Gastrocnemius medialis (tissue), 4 donors: ENCODE results near the gene PIGZ. TPM values are rescaled to one million over a fixed set of nuclear protein-coding genes. Genes with fewer than 3 reads are reported as not detected.

Experiments used
- ATAC-seq, 2 donors: fragments of 150-250 bp; one replicate each; pipeline ENCODE4 v1.9.1; 2016
- DNase-seq, 2 donors: peaks; one replicate each; pipeline ENCODE4 v3.0.0-alpha.2; 2019
- H3K27ac ChIP-seq, 4 donors: fragments of 200-600 bp; sonication (generic); 1 replicate in 1 of 4; 2 replicates in 3 of 4; pipeline ENCODE4 v1.5.1; 2016 to 2018; ENCODE audit warnings: mild to moderate bottlenecking in 2 of 4, moderate library complexity in 1 of 4
- H3K27me3 ChIP-seq, 3 donors: fragments of 200-600 bp; sonication (generic) in 2 of 3; 1 replicate in 1 of 3; 2 replicates in 2 of 3; pipeline versions ENCODE4 v1.5.1 to v1.6.0; 2016 to 2019; ENCODE audit warnings: mild to moderate bottlenecking in 1 of 3, moderate library complexity in 1 of 3
- H3K36me3 ChIP-seq, 2 donors: fragments of 200-600 bp; sonication (generic) in 1 of 2; one replicate each; pipeline ENCODE4 v1.5.1; 2017 to 2018
- H3K4me1 ChIP-seq, 2 donors: fragments of 200-600 bp; sonication (generic) in 1 of 2; one replicate each; pipeline ENCODE4 v1.5.1; 2016 to 2017; ENCODE audit warnings: mild to moderate bottlenecking in 2 of 2
- H3K4me3 ChIP-seq, 4 donors: fragments of 200-600 bp; sonication (generic) in 3 of 4; 1 replicate in 1 of 4; 2 replicates in 3 of 4; pipeline ENCODE4 v1.5.1; 2016 to 2019; ENCODE audit warnings: mild to moderate bottlenecking in 2 of 4
- H3K9me3 ChIP-seq, 3 donors: fragments of 200-600 bp; sonication (generic) in 2 of 3; 1 replicate in 1 of 3; 2 replicates in 2 of 3; pipeline ENCODE4 v1.5.1; 2016 to 2019
- POLR2A ChIP-seq, 2 donors: fragments of 450-650 bp; IDR thresholded peaks; one replicate each; pipeline ENCODE4 v1.6.1; 2017; ENCODE audit warnings: antibody characterized with exemption in 2 of 2, mild to moderate bottlenecking in 2 of 2, moderate library complexity in 2 of 2
- in situ Hi-C, 4 donors: fragments of 200-750 bp; cut with MboI; loops; one replicate each; pipeline versions ENCODE4 v1.15.0 to v1.8.0; 2017; ENCODE audit warnings: low sequenced_read_pairs in 4 of 4
- intact Hi-C: fragments of 100-400 bp; cut with DNase I; formaldehyde crosslinking; loops from one replicate; pipeline ENCODE4 v1.15.1; 2023; ENCODE audit warnings: low total_unique reads
- total RNA-seq, 4 donors: library from RNA; depleted of rRNA; stranded (reverse); fragments of >200 nt; gene quantifications; one replicate each; pipeline versions ENCODE4 v1.1.0 to v1.2.3, GENCODE V29; 2016
- TF ChIP-seq, protein P1 (sequence below), 5 experiments: fragments of 450-650 bp in 3 of 5; fragments of 200-600 bp in 2 of 5; sonication (generic) in 2 of 5; IDR thresholded peaks in 4 of 5; conservative IDR thresholded peaks in 1 of 5; 1 replicate in 4 of 5; 2 replicates in 1 of 5; pipeline ENCODE4 v1.5.1; 2016 to 2019; ENCODE audit warnings: antibody characterized with exemption in 5 of 5, mild to moderate bottlenecking in 3 of 5, moderate library complexity in 3 of 5

Gene PIGZ
- total RNA-seq, 4 donors from 2014 or later, result 2.3 to 7.5 (median 5.1) TPM

DNA sequence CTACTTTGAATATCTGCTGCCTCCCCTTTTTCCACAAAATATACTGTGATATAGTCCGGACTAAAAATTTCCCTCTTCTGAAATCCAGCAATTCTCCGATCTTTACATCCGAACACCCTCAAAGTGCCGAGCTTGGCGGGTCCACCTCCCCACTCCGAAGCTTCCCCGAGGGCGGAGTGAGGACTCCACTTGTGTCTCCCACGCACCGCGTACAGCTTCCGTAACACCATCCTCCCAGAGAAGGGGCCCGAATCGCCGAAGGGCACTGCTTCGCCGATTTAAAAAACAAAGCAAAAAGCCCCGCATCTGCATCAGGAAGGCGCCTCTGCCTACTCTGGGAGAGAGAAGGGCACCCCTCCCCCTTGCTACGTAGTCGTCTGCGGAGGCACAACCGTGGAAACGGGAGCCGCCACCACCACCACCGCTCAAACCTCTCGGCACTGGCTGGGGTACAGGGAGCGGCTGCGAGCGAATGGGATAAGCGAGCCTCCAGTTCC, 26.9 kb downstream of the PIGZ start:
- in situ Hi-C loops, result loop anchor here in 1 of 4 donors (10.0 to 25.0 kb wide), 2 partner anchors 207 to 379 kb away; partner anchors contain the start of genes FBXO45, PAK2 and WDR53

DNA sequence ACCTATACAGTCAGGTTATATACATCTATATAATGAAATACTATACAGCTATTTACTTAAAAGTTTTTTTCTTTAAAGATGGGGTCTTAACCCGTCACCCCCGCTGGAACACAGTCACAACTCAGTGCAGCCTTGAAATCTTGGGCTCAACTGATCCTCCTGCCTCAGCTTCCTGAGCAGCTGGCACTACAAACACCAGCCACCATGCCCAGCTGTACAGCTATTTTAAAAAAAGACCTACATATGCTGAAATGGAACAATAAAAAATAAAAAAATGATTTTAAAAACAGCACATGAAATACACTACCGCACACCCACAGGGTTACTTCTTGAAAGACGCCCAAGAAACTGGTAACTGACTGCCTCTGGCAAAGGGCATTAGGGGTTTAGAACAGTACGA, 30.1 kb downstream of the PIGZ start:
- DNase-seq, result no peak
- Histone ChIP-seq H3K4me1 (peaks cover 19 to 23% of the 10 kb centered on the region in 2 donors), H3K27ac (peak overlapping the region in 1 of 4 donors; percentile 41), H3K9me3 (no peaks in the 10 kb centered on the region), H3K4me3 (no peak overlapping the region), H3K27me3 (no peaks in the 10 kb centered on the region), H3K36me3 (peaks cover 0 to 58% of the 10 kb centered on the region in 2 donors)
- intact Hi-C loops (no loop called here), in situ Hi-C loops (loop anchor here in 1 of 4 donors (25.0 kb wide), 1 partner anchor 376 kb away; the partner anchor contains the start of genes FBXO45 and WDR53)
- no peak for ATAC-seq
- no peak for TF ChIP-seq POLR2A (IDR thresholded peaks at IDR 0.05)
- TF ChIP-seq, protein P1, sequence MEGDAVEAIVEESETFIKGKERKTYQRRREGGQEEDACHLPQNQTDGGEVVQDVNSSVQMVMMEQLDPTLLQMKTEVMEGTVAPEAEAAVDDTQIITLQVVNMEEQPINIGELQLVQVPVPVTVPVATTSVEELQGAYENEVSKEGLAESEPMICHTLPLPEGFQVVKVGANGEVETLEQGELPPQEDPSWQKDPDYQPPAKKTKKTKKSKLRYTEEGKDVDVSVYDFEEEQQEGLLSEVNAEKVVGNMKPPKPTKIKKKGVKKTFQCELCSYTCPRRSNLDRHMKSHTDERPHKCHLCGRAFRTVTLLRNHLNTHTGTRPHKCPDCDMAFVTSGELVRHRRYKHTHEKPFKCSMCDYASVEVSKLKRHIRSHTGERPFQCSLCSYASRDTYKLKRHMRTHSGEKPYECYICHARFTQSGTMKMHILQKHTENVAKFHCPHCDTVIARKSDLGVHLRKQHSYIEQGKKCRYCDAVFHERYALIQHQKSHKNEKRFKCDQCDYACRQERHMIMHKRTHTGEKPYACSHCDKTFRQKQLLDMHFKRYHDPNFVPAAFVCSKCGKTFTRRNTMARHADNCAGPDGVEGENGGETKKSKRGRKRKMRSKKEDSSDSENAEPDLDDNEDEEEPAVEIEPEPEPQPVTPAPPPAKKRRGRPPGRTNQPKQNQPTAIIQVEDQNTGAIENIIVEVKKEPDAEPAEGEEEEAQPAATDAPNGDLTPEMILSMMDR (IDR thresholded peaks at IDR 0.05 in 4 of 5, conservative IDR thresholded peaks at IDR 0.05 in 1 of 5), result no peak

More for the DNA sequence above, 26.9 kb downstream of the PIGZ start:
- peaks cover 0 to 26% of the 10 kb centered on the region in 2 donors for H3K36me3 ChIP-seq
- ATAC-seq (peak; percentile 61 to 64), DNase-seq (peak in 1 of 2 donors; percentile 22)
- intact Hi-C loops, result loop anchor here (1.0 to 2.0 kb wide), 4 partner anchors 28 to 373 kb away; partner anchors contain the start of genes FBXO45, PAK2, SENP5 and WDR53
- H3K4me1 ChIP-seq, result peaks cover 27 to 36% of the 10 kb centered on the region in 2 donors
- H3K27me3 ChIP-seq, result no peaks in the 10 kb centered on the region
- TF ChIP-seq, protein P1 (IDR thresholded peaks at IDR 0.05 in 4 of 5, conservative IDR thresholded peaks at IDR 0.05 in 1 of 5), result no peak
- TF ChIP-seq POLR2A (IDR thresholded peaks at IDR 0.05), result no peak
- H3K4me3 ChIP-seq, result peak overlapping the region; percentile 88 to 98 (median 95)
- peak overlapping the region; percentile 88 to 93 (median 92) for H3K27ac ChIP-seq
- H3K9me3 ChIP-seq, result no peaks in the 10 kb centered on the region

GRCh38 chr3:196938124-196938523, 30.5 kb downstream of the PIGZ start:
- in situ Hi-C loops, result loop anchor here in 1 of 4 donors (25.0 kb wide), 1 partner anchor 376 kb away; the partner anchor contains the start of genes FBXO45 and WDR53
- intact Hi-C loops, result no loop called here
- peaks cover 15 to 19% of the 10 kb centered on the region in 2 donors for H3K4me1 ChIP-seq
- H3K4me3 ChIP-seq, result no peak overlapping the region
- peaks cover 0 to 62% of the 10 kb centered on the region in 2 donors for H3K36me3 ChIP-seq
- peak overlapping the region in 1 of 4 donors; percentile 41 for H3K27ac ChIP-seq
- no peak for ATAC-seq
- no peaks in the 10 kb centered on the region for H3K27me3 ChIP-seq
- DNase-seq, result no peak
- TF ChIP-seq, protein P1 (IDR thresholded peaks at IDR 0.05 in 4 of 5, conservative IDR thresholded peaks at IDR 0.05 in 1 of 5), result no peak
- TF ChIP-seq POLR2A (IDR thresholded peaks at IDR 0.05), result no peak
- H3K9me3 ChIP-seq, result no peaks in the 10 kb centered on the region

DNA sequence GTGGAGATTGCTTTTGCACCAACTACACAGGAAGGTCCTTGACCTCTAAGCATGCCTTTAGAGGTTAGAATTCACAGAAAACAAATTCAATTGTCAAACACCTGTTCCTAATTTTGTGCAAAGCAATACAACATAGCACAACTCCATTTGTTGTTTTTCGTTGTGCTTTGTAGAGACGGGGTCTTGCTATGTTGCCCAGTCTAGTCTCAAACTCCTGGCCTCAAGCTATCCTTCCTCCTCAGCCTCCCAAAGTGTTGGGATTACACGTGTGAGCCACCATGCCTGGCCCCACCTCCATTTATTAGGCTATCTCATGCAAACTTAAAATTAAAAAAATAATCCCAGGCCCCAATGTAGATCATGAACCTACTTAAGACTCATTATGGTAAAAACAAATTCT, 32.3 kb downstream of the PIGZ start:
- TF ChIP-seq, protein P1 (IDR thresholded peaks at IDR 0.05 in 4 of 5, conservative IDR thresholded peaks at IDR 0.05 in 1 of 5), result no peak
- TF ChIP-seq POLR2A (IDR thresholded peaks at IDR 0.05), result no peak
- in situ Hi-C loops, result loop anchor here in 1 of 4 donors (25.0 kb wide), 1 partner anchor 374 kb away; the partner anchor contains the start of genes FBXO45 and WDR53
- Histone ChIP-seq H3K4me3 (no peak overlapping the region), H3K36me3 (peaks cover 0 to 79% of the 10 kb centered on the region in 2 donors), H3K27me3 (no peaks in the 10 kb centered on the region), H3K9me3 (no peaks in the 10 kb centered on the region), H3K4me1 (peaks cover 14 to 15% of the 10 kb centered on the region in 2 donors), H3K27ac (no peak overlapping the region)
- intact Hi-C loops, result no loop called here
- DNase-seq, result no peak
- no peak for ATAC-seq
